GM18517 (cell line): ENCODE data around the gene SNRNP40.

Experiments
- ATAC-seq: cut with Tn5 transposase; IDR thresholded peaks from one replicate; pipeline ENCODE4 v1.9.1; 2021; ENCODE audit warnings: mild to moderate bottlenecking, moderate library complexity; ENCODE audit not compliant: unreplicated experiment

Gene SNRNP40

GRCh38 chr1:31296486-31297276 lies at the start of gene SNRNP40, which contains the start of gene ZCCHC17:
SNRNP40 (minus strand) TSS chr1:31296788; CDS start chr1:31296751, 37 bp downstream.
ZCCHC17 (plus strand) TSS chr1:31297032; CDS start chr1:31310099, 13,067 bp downstream.
- ATAC-seq: peak; percentile 98

GRCh38 chr1:31345635-31346034 lies 49.0 kb upstream of the SNRNP40 start:
- ATAC-seq: no peak

GRCh38 chr1:31344503-31344902 lies 47.9 kb upstream of the SNRNP40 start:
- no peak for ATAC-seq

- no peak for ATAC-seq
These were observed 40.3 kb upstream of the SNRNP40 start for GRCh38 chr1:31336687-31337467.

GRCh38 chr1:31335007-31335406 lies 38.4 kb upstream of the SNRNP40 start:
- ATAC-seq: no peak

- ATAC-seq: no peak
These were observed 30.8 kb upstream of the SNRNP40 start for GRCh38 chr1:31327381-31327780.

- no peak for ATAC-seq
These were observed 29.9 kb upstream of the SNRNP40 start for GRCh38 chr1:31326461-31326860.

- no peak for ATAC-seq
These were observed 28.4 kb upstream of the SNRNP40 start for GRCh38 chr1:31324992-31325391.

- ATAC-seq: no peak
These were observed 27.5 kb upstream of the SNRNP40 start for GRCh38 chr1:31324093-31324492.

- ATAC-seq: no peak
These were observed 21.6 kb upstream of the SNRNP40 start for GRCh38 chr1:31318146-31318545.

GRCh38 chr1:31315902-31316301 lies 19.3 kb upstream of the SNRNP40 start:
- no peak for ATAC-seq

GRCh38 chr1:31310198-31310597 lies 13.6 kb upstream of the SNRNP40 start:
- no peak for ATAC-seq

- no peak for ATAC-seq
These were observed 11.4 kb upstream of the SNRNP40 start for GRCh38 chr1:31308036-31308435.

GRCh38 chr1:31306278-31306677 lies 9.7 kb upstream of the SNRNP40 start:
- ATAC-seq: no peak

GRCh38 chr1:31302709-31303441 lies 6.3 kb upstream of the SNRNP40 start:
- no peak for ATAC-seq

GRCh38 chr1:31300193-31300592 lies 3.6 kb upstream of the SNRNP40 start:
- no peak for ATAC-seq

- no peak for ATAC-seq
These were observed 2.8 kb upstream of the SNRNP40 start for GRCh38 chr1:31299365-31299764.

- no peak for ATAC-seq
These were observed 974 bp upstream of the SNRNP40 start for GRCh38 chr1:31297277-31298247.

GRCh38 chr1:31295874-31296485 lies 608 bp downstream of the SNRNP40 start:
- no peak for ATAC-seq

- ATAC-seq: no peak
These were observed 7.6 kb downstream of the SNRNP40 start for GRCh38 chr1:31289021-31289420.
